ENCODE measurements around the gene NEDD8.

The NEDD8 gene

GRCh38 chr14:24271834-24272263, 39.7 kb upstream of the NEDD8 start:
- H3K4me3 ChIP-seq (ENCODE audit: low read depth, low read length), result peak overlapping the region; percentile 83
- no peak overlapping the region for H3K27ac ChIP-seq (ENCODE audit: low read depth, low read length)
- H3K9ac ChIP-seq (ENCODE audit: low read length), result peak overlapping the region; percentile 91
- H3K4me1 ChIP-seq (ENCODE audit: control insufficient read depth, insufficient read depth, low read length), result peaks cover 11% of the 10 kb centered on the region; the same call in 1 of the 2 replicates
- peaks cover 16% of the 10 kb centered on the region for H3K36me3 ChIP-seq (ENCODE audit: control insufficient read depth, insufficient read depth, low read length)
- no peaks in the 10 kb centered on the region for H3K27me3 ChIP-seq (ENCODE audit: control insufficient read depth, insufficient read depth, low read length)
- H3K9me3 ChIP-seq (ENCODE audit: control insufficient read depth, insufficient read depth, low read depth, low read length), result no peaks in the 10 kb centered on the region

DNA sequence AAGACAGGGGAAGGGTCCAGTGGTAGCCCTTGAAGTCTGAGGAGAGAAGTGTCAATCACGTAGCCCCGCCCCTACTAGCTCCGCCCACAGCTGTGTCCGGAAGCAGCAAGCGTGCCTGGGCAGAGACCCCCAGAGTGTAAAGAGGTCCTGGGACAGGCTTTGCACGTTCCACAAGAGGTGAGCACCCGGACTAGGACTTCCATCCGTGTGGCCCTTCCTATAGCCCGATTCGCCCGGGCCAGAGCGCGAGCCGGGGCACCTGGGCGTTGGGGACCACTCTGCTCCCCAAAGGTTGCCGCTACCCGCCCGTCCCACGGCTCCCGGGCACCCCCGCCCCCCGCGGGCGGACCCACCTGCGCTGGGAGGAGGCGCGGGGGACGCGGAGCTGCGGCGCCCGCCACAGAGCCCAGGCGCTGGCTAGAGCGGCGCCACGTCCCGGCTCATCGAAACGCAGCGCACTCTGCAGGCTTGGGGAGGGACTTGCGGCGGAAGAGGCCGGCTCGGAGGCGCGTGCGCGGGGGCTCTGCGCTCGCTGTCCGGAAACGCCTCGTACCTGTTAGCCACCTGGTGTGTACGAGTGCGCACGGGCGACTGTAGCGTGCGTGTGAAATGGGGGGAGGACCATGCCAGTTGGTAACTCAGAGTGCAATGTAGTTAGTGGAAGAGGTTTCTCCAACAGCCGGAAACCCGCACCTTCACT, 39.1 kb upstream of the NEDD8 start, which contains the start of gene RABGGTA:
Gene RABGGTA (minus strand): TSS at position 464 of the 700 bp plus-strand sequence. CDS start 482 bp downstream, outside the sequence.
- Histone ChIP-seq H3K27ac (ENCODE audit: low read depth, low read length) (peak within 1 kb of the TSS; percentile 91), H3K4me3 (ENCODE audit: low read depth, low read length) (peak within 1 kb of the TSS; percentile 83), H3K9ac (ENCODE audit: low read length) (peak within 1 kb of the TSS; percentile 91), H3K27me3 (ENCODE audit: control insufficient read depth, insufficient read depth, low read length) (no peaks in the 10 kb centered on the region), H3K4me1 (ENCODE audit: control insufficient read depth, insufficient read depth, low read length) (peaks cover 11% of the 10 kb centered on the region; the same call in 1 of the 2 replicates), H3K9me3 (ENCODE audit: control insufficient read depth, insufficient read depth, low read depth, low read length) (no peaks in the 10 kb centered on the region), H3K36me3 (ENCODE audit: control insufficient read depth, insufficient read depth, low read length) (peaks cover 22% of the 10 kb centered on the region)

DNA sequence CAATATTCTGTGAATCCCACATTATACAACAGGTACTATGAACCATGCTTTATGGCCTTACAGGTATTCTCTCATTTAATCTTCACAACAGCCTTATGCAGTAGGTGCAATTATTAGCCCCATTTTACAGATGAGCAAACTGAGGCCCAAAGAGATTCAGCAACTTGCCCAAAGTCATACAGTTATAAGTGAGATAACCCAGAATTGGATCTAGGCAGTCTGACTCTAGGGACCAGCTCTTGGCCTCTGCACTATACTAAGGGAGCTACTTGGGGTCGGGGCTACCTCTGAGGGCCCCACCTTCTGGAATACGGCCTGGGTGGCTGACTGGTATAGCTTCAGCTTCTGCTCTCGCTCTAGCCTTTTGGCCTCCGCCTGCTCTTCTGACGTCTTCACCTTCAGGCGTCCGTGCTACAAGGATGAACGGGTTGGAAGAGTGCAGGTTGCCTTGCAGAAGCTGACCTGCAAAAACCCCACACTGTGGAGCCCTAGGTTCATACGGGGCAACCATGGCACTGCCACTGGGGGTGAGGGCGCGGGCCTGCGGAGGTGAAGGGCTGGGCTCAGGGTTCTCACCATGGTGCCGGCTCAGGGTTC, 38.5 kb upstream of the NEDD8 start:
- H3K27me3 ChIP-seq (ENCODE audit: control insufficient read depth, insufficient read depth, low read length), result no peaks in the 10 kb centered on the region
- H3K4me3 ChIP-seq (ENCODE audit: low read depth, low read length), result peak overlapping the region; percentile 83
- peaks cover 27% of the 10 kb centered on the region for H3K36me3 ChIP-seq (ENCODE audit: control insufficient read depth, insufficient read depth, low read length)
- 0 out of 2 replicates have a peak overlapping the region, but pooled peaks have one; percentile 91 for H3K27ac ChIP-seq (ENCODE audit: low read depth, low read length)
- H3K9ac ChIP-seq (ENCODE audit: low read length), result peak overlapping the region; percentile 91
- H3K9me3 ChIP-seq (ENCODE audit: control insufficient read depth, insufficient read depth, low read depth, low read length), result no peaks in the 10 kb centered on the region
- H3K4me1 ChIP-seq (ENCODE audit: control insufficient read depth, insufficient read depth, low read length), result peaks cover 11% of the 10 kb centered on the region; the same call in 1 of the 2 replicates

DNA sequence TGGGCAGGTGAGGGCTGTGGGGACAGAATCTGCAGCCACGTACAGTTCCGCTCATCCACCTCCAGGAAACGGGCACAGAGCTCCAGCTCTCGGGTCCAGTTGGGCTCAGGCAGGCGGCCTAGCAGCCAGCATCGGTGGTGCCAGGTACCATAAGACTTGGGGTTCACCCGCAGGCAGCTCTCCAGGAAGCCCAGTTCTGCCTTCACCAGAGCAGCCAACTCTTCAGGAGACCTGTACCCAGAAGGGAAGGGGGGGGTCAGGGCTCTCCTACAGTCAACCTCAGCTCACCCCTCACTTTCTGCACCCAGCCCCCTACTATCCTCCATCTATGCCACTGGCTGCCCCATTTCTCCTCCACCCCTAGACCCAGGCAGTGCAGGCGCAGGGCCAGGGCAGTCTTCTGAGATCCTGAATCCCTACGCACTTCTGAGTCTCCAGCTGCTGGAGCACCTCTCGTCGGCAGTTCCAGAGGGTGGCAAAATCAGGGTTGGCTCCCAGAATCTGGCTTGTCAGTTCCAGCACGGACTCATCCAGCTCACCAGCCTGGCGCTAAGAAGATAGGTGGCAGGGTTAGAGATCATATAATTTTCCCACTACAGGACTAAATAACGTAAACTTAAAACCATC, 37.9 kb upstream of the NEDD8 start:
- Histone ChIP-seq H3K4me1 (ENCODE audit: control insufficient read depth, insufficient read depth, low read length) (peaks cover 11% of the 10 kb centered on the region; the same call in 1 of the 2 replicates), H3K9me3 (ENCODE audit: control insufficient read depth, insufficient read depth, low read depth, low read length) (no peaks in the 10 kb centered on the region), H3K27ac (ENCODE audit: low read depth, low read length) (no peak overlapping the region), H3K4me3 (ENCODE audit: low read depth, low read length) (no peak overlapping the region), H3K27me3 (ENCODE audit: control insufficient read depth, insufficient read depth, low read length) (no peaks in the 10 kb centered on the region), H3K9ac (ENCODE audit: low read length) (no peak overlapping the region), H3K36me3 (ENCODE audit: control insufficient read depth, insufficient read depth, low read length) (peaks cover 27% of the 10 kb centered on the region)

GRCh38 chr14:24269368-24269767, 37.2 kb upstream of the NEDD8 start:
- H3K9me3 ChIP-seq (ENCODE audit: control insufficient read depth, insufficient read depth, low read depth, low read length), result no peaks in the 10 kb centered on the region
- peaks cover 29% of the 10 kb centered on the region for H3K36me3 ChIP-seq (ENCODE audit: control insufficient read depth, insufficient read depth, low read length)
- no peak overlapping the region for H3K27ac ChIP-seq (ENCODE audit: low read depth, low read length)
- no peaks in the 10 kb centered on the region for H3K27me3 ChIP-seq (ENCODE audit: control insufficient read depth, insufficient read depth, low read length)
- no peak overlapping the region for H3K4me3 ChIP-seq (ENCODE audit: low read depth, low read length)
- H3K9ac ChIP-seq (ENCODE audit: low read length), result no peak overlapping the region
- H3K4me1 ChIP-seq (ENCODE audit: control insufficient read depth, insufficient read depth, low read length), result peaks cover 11% of the 10 kb centered on the region; the same call in 1 of the 2 replicates

DNA sequence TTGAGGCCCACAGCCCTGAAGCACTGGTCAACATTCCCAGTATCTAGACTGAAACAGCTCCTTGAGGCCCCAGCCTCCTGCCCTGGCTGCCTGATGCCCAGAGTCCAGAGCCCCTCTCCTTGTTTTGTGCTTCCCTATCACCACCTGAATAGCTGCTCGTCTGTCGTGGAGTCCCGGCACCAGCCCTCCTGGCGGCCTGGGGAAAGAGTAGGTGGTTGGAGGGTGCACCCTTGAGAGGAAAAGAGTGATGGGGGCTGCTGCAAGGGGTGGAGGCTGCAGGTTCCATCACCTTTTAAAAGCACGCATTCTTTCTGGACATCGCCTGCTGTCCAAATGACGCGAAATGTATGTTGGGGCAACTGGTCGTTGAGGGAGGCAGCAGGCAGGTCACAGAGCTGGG, 36.1 kb upstream of the NEDD8 start:
- H3K27ac ChIP-seq (ENCODE audit: low read depth, low read length), result no peak overlapping the region
- peaks cover 29% of the 10 kb centered on the region for H3K36me3 ChIP-seq (ENCODE audit: control insufficient read depth, insufficient read depth, low read length)
- H3K4me1 ChIP-seq (ENCODE audit: control insufficient read depth, insufficient read depth, low read length), result 0 out of 2 replicates have a peak, but pooled peaks cover 5% of the 10 kb centered on the region
- no peak overlapping the region for H3K4me3 ChIP-seq (ENCODE audit: low read depth, low read length)
- no peaks in the 10 kb centered on the region for H3K9me3 ChIP-seq (ENCODE audit: control insufficient read depth, insufficient read depth, low read depth, low read length)
- no peak overlapping the region for H3K9ac ChIP-seq (ENCODE audit: low read length)
- no peaks in the 10 kb centered on the region for H3K27me3 ChIP-seq (ENCODE audit: control insufficient read depth, insufficient read depth, low read length)

- Histone ChIP-seq H3K4me1 (ENCODE audit: control insufficient read depth, insufficient read depth, low read length) (0 out of 2 replicates have a peak, but pooled peaks cover 5% of the 10 kb centered on the region), H3K27me3 (ENCODE audit: control insufficient read depth, insufficient read depth, low read length) (no peaks in the 10 kb centered on the region), H3K9me3 (ENCODE audit: control insufficient read depth, insufficient read depth, low read depth, low read length) (no peaks in the 10 kb centered on the region), H3K9ac (ENCODE audit: low read length) (no peak overlapping the region), H3K36me3 (ENCODE audit: control insufficient read depth, insufficient read depth, low read length) (peaks cover 29% of the 10 kb centered on the region), H3K27ac (ENCODE audit: low read depth, low read length) (no peak overlapping the region), H3K4me3 (ENCODE audit: low read depth, low read length) (no peak overlapping the region)
Measured at GRCh38 chr14:24267516-24267915, 35.3 kb upstream of the NEDD8 start.

GRCh38 chr14:24266344-24267244, 34.4 kb upstream of the NEDD8 start:
- Histone ChIP-seq H3K4me3 (ENCODE audit: low read depth, low read length) (no peak overlapping the region), H3K4me1 (ENCODE audit: control insufficient read depth, insufficient read depth, low read length) (0 out of 2 replicates have a peak, but pooled peaks cover 3% of the 10 kb centered on the region), H3K9me3 (ENCODE audit: control insufficient read depth, insufficient read depth, low read depth, low read length) (no peaks in the 10 kb centered on the region), H3K27me3 (ENCODE audit: control insufficient read depth, insufficient read depth, low read length) (no peaks in the 10 kb centered on the region), H3K36me3 (ENCODE audit: control insufficient read depth, insufficient read depth, low read length) (peaks cover 29% of the 10 kb centered on the region), H3K27ac (ENCODE audit: low read depth, low read length) (no peak overlapping the region), H3K9ac (ENCODE audit: low read length) (no peak overlapping the region)

DNA sequence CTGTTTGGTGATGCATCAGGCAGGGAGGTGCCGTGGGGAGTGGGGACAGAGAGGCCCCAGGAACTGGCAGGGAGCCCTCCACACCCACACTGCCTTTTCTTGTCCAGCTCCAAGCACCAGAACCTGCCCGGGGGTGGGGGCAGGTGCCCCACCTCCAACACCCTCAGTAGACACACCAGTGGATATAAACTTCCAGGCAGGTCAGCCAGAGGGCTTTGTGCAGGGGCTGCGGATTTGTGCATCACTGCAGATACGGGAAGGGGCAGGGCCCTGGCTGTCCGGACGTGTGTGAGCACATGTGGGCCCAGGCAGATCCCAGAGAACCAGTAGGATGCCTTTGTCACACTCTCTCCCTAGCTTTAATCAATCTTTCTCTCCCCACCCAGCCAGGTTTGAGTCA, 32.1 kb upstream of the NEDD8 start:
- Histone ChIP-seq H3K27ac (ENCODE audit: low read depth, low read length) (no peak overlapping the region), H3K4me3 (ENCODE audit: low read depth, low read length) (no peak overlapping the region), H3K27me3 (ENCODE audit: control insufficient read depth, insufficient read depth, low read length) (no peaks in the 10 kb centered on the region), H3K9me3 (ENCODE audit: control insufficient read depth, insufficient read depth, low read depth, low read length) (no peaks in the 10 kb centered on the region), H3K9ac (ENCODE audit: low read length) (no peak overlapping the region), H3K4me1 (ENCODE audit: control insufficient read depth, insufficient read depth, low read length) (0 out of 2 replicates have a peak, but pooled peaks cover 3% of the 10 kb centered on the region), H3K36me3 (ENCODE audit: control insufficient read depth, insufficient read depth, low read length) (peaks cover 27% of the 10 kb centered on the region)

- Histone ChIP-seq H3K4me3 (ENCODE audit: low read depth, low read length) (no peak overlapping the region), H3K27me3 (ENCODE audit: control insufficient read depth, insufficient read depth, low read length) (no peaks in the 10 kb centered on the region), H3K4me1 (ENCODE audit: control insufficient read depth, insufficient read depth, low read length) (peaks cover 6% of the 10 kb centered on the region; the same call in 1 of the 2 replicates), H3K27ac (ENCODE audit: low read depth, low read length) (no peak overlapping the region), H3K36me3 (ENCODE audit: control insufficient read depth, insufficient read depth, low read length) (peaks cover 22% of the 10 kb centered on the region), H3K9me3 (ENCODE audit: control insufficient read depth, insufficient read depth, low read depth, low read length) (no peaks in the 10 kb centered on the region), H3K9ac (ENCODE audit: low read length) (no peak overlapping the region)
Measured at GRCh38 chr14:24263848-24264247, 31.7 kb upstream of the NEDD8 start.
